ENCODE data around the gene COL1A1.

The COL1A1 gene

GRCh38 chr17:50213026-50214022 is 11.9 kb upstream of the COL1A1 start:
- DNase-seq = no peak

GRCh38 chr17:50212121-50212843 is 10.9 kb upstream of the COL1A1 start:
- DNase-seq = no peak

GRCh38 chr17:50211249-50212120 is 10.1 kb upstream of the COL1A1 start:
- no peak for DNase-seq

GRCh38 chr17:50210240-50211225 is 9.1 kb upstream of the COL1A1 start:
- no peak for DNase-seq

- DNase-seq = no peak
Observed at GRCh38 chr17:50209472-50210239, 8.2 kb upstream of the COL1A1 start.

- no peak for DNase-seq
Observed at GRCh38 chr17:50209133-50209471, 7.7 kb upstream of the COL1A1 start.

GRCh38 chr17:50208611-50209061 is 7.2 kb upstream of the COL1A1 start:
- no peak for DNase-seq

- DNase-seq = no peak
Observed at GRCh38 chr17:50207792-50208567, 6.5 kb upstream of the COL1A1 start.

GRCh38 chr17:50207315-50207714 is 5.9 kb upstream of the COL1A1 start:
- DNase-seq = no peak

GRCh38 chr17:50206604-50207293 is 5.3 kb upstream of the COL1A1 start:
- no peak for DNase-seq

- no peak for DNase-seq
Observed at GRCh38 chr17:50205963-50206505, 4.6 kb upstream of the COL1A1 start.

- DNase-seq = no peak
Observed at GRCh38 chr17:50205111-50205962, 3.9 kb upstream of the COL1A1 start.

- no peak for DNase-seq
Observed at GRCh38 chr17:50204431-50204830, 3.0 kb upstream of the COL1A1 start.

GRCh38 chr17:50203604-50204345 is 2.3 kb upstream of the COL1A1 start:
- DNase-seq = no peak

GRCh38 chr17:50203086-50203485 is 1.7 kb upstream of the COL1A1 start:
- no peak for DNase-seq

GRCh38 chr17:50200457-50201275 is 765 bp downstream of the COL1A1 start:
- peak; percentile 43 for DNase-seq

Measured in NCI-H2029 (cell line).